Measurements from ENCODE around the gene MITF.

DNA sequence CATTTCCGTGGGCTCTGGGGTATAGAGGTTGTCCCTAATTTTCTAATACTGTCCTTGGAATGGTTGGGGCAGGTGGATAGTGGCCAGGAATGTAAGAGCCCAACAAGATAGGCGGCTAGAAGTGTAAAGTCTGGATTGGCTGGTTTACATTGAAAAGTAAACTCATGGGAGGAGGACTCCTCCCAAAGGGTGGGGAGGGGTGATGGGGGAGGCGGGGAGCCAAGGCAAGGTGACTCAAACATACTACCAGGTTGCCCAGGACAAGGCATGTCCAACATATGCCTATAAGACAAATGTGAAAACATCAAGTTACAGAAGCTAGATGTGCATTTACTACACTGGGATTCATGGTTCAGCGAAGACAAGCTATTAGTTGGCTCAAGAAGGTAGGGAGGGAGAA is 246.0 kb downstream of the MITF start:
- no peak for TF ChIP-seq TAF1 (IDR thresholded peaks at IDR 0.05; ENCODE audit: borderline replicate concordance, low read depth, low read length)
- no peak for TF ChIP-seq POLR2A (IDR thresholded peaks at IDR 0.05; ENCODE audit: low read depth, low read length)
